HG03432 (cell line): ENCODE measurements around the gene BABAM1.

Experiments
- ATAC-seq: cut with Tn5 transposase; IDR thresholded peaks from one replicate; pipeline ENCODE4 v1.9.1; 2021; ENCODE audit warnings: mild to moderate bottlenecking, moderate library complexity; ENCODE audit not compliant: unreplicated experiment

Gene BABAM1

DNA sequence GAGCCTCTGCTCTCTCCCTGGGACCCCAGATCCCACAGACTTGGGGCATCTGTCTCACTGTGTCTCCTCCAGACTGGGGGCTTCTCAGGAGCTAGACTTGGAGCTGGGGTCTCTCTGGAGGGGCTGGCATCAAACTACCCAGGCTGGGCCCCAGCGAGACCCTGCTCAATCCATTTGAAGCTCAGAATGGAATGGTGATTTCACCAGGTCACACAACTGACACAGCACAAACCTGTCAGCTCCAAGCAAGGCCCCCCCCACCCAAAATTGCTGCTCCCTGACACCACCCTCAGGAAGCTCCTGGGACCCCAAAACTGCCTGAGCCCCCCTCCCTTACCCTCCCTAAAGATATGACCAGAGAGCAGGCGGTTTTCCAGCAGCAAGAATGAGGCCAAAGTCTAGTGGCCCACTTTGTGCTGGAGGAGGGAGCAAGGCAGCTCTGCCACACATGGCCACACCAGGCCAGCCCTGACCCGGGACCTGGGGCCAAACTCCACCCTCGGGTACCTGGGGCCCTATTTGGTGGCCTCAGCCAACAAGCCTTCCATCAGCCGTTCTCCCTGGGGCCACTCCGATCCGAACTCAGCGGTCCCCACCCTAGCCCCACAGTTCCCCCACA, 23.9 kb upstream of the BABAM1 start:
- no peak for ATAC-seq

DNA sequence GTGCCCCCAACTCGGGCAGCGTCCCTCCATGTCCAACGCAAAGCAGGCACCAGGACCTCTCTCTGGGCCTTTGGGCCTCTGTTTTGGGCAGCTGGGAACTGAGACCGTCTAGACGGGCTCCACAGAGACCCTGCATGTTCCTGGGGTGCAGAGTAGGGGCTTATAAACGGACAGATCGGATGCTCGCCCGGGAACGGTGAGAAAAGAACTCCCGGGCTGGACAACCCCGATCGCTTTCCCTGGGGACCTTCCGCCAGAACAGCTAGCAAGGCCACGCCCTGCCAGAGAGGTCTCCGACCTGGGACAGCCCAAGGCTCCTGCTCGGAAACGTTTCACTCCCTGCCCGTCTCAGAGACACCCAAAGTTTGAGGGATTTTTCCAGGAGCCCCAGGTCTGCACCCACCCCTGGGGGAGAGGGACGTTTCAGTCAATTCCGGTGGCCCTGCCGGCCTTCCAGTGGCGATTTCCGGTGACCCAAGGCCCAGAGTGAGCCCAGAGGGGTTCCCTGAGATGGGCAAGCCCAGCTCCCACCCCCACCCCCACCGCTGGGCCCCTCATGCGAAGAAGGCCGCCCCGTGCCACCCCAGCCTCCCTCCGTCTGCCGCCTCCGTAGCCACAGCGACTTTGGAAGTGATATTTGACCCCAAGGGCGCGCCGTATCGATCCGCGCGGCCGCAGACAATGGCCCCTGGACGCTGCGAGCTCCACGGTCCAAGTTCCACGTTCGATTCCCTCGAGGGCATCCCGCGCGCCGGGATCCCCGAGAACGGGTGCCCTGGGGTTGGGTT, 23.2 kb upstream of the BABAM1 start:
- ATAC-seq = no peak

DNA sequence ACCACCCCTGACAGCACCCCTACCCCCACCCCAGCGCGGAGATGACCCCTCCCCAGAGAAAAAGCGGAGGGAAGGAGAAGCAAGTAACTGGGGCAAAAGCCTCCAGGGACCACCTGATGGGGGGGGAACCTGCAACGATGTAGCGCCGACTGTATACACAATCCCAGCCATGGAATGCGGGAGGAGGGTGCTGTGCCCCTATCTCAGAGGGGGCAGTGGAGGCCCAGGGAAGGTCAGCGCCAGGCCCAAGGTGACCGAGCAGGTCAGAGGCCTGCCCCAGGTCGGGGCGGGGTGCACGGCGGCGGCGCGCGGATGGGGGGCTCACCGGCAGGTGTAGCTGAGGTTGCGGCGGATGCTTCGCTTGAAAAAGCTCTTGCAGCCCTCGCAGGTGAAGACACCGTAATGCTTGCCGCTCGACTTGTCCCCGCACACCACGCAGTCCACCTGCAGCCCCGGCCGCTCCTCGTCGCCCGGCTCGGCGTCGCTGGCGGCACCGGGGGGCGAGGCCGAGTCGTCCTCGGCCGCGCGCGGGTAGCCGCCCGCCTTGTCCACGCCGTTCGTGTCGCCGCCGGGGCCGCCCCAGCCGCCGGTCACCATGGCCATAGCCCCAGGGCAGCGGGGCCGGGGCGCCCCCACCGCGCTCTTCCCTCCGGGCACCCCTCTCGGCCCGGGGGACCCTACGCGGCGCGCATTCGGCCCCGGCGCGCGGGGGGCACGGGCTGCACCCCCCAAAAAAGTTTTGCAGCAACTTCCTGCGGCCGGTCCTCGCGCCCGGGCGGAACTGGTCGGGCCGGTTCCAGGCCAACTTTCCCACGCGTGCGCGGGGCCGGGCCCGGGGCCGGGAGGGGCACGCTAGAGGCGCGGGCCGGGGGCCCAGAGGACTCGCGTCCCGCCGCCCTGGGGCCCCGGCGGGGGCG, 22.4 kb upstream of the BABAM1 start:
- peak; percentile 18 for ATAC-seq

DNA sequence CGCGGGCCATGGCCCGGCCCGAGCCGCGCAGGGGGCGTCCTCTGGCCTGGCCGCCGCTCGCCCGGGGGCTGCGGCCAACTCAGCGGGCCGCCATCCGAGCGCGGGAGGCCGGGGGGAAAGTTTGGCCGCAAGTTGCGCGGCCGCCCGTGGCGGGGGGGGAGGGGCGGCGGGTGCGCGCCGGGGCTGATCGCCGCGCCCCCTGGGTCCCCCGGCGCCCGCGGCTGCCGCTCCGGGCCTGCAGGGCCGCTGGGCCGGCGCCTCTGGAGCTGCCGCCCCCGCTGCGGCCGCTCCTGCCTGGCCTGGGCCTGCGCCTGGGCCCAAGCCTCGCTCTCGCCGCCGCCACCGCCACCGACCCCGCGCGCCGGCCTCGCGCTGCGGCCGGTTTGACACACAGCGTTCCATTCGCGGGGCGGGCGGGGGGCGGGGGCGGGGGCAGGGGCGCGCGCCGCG, 21.7 kb upstream of the BABAM1 start, which contains the start of gene NR2F6:
Gene NR2F6 (minus strand): TSS at position 385 of the 450 bp plus-strand sequence. CDS start 699 bp downstream, outside the sequence.
- ATAC-seq = no peak

DNA sequence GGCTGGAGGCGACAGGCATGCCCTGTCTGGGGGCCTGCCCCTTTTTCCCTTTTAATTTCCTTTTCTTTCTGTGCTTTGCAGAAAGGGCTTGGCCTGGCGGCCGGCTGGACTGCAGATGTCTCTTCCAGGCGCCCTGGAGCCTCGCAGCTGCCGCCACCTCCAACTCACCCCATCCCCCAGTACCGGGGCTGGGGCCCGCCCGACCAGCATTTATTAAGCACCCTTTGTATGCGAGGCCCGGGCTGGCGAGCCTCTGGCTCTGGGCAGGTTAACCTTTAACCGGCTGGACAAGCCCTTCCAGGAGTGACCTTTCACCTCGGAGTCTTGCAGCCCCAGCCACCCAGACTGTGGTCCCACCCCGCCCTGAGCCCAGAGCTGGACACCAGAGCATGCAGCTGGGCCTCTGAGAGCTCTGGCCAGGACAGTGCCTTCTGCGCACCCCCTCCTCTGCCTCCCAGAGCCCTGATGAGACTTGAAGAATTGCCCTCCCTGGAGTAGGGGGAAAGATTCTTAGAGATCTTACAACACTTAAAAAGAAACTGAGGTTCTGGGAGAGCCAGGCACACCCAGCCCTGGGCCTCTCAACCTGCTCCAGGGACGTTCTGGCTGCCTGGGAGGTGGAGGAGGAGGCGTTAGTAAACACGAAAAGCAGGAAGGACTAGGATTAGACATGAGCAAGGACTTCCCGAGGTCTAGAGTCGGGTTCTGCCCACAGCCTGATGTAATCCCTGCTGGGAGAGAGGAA, 20.4 kb upstream of the BABAM1 start:
- no peak for ATAC-seq

DNA sequence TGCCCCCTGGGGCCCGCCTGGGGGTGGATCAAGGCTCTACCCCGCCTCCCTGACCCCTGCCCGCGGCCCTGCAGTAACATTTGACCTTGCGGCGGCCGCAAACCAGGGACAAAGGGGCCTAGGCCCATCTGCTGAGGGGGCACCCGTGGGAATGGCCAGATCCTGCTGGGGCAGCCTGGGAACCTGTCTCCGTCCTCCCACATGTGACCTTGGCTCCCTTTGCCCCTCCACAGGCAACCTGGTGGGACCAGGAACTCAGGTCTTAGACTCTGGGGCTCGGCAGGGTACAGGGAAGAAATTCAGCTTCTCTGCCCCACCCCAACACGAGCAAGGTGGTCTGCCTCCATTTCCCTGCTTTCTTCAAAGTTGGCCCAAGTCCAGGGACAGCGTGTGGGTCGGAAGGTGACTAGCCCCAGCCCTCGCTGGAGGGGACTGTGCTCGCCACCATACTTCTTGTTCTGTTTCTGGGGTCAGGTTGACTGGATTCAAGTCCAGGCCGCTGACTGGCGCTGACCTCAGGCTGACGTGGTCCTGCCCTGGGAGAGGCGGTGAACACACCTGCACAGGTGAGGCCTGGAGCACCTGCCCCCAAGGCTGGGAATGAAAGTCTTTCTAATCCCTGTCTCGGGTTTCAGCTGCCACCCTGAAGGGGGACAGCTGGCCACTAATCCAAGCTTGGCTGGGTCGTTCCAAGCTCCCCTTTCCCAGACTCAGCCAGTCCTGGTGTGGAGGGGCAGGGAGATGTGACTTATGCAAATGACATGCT, 19.0 kb upstream of the BABAM1 start:
- ATAC-seq = no peak

DNA sequence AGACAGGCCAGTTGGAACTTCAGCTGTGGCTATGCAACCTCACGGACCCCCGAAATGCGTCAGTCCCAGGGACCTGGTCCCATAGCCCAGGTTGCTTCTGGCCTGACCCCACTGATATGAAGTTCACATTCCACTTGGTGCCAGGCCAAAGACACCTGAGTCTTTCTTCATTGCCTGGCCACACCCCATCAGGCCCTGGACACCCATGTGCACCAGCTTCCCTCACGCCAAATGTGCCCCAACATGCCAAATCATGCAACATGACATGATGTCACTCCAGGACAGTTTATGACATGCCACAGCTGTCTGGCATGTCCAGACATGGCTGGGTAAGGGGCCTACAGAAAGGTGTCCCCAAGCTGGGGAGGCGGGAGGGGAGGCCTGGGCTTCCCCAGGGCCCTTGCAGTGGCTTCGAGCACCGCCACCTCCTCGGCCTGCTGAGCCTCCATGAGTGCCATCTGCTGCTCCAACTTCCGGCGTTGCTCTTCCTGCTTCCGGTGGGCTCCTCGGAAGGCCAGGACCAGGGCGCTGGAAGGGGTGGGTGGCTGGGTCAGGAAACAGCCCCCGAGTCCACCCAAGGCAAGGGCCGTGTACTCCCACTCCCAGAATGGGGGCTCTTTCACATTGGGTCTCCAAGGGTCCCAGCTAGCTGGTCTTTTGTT, 17.2 kb upstream of the BABAM1 start:
- no peak for ATAC-seq

DNA sequence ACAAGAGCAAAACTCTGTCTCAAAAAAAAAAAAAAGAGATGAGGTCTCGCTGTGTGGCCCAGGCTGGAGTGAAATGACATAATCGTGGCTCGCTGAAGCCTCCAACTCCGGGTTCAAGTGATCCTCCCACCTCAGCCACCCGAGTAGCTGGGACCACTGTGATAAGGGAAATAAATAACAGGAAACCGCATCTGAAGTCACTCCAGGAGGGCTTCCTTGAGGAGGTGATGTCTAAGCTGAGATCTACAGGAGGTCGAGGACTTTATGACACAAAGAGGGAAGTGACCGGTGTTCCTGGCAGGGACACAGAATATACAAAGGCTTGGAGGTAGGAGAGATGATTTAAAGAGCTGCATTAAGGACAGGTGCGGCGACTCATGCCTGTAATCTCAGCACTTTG, 12.6 kb upstream of the BABAM1 start:
- no peak for ATAC-seq

DNA sequence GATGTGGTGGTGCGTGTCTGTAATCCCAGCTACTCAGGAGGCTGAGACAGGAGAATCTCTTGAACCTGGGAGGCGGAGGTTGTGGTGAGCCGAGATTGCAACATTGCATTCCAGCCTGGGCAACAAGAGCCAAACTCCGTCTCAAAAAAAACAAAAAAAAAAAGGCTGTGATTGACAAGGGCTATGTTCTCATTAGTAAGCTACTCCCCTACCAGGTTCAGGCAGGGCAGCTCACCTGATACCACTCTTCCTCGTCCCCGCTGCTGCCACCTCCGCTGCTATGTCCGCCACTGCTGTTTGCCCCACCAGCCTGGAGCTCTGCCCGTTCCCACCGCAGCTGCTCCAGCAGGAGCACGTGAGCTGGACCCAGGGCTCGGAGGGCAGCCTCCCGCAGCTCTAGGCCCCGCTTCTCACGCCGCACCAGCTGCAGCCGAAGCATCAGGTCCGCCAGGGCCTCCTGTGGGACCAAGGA, 12.1 kb upstream of the BABAM1 start:
- ATAC-seq = no peak

DNA sequence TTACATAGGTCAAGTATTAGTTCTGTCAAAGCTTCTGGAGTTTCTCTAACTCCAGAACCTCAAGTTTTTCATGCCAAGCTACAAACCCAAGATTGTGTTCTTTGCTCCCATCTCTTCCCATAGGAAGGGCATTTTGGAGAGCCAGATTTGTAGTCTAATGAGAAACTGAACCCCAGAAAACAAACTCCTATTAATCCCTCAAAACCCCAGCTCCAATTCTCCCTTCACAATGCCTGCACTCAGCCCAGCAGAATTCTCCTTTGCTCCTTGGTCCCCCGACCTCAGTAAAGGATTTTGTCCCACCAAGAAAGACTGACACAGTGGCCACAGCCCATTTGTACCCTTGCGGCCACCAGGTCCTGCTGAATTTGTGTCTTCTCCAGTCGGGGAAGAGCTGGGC, 11.1 kb upstream of the BABAM1 start:
- ATAC-seq = no peak

DNA sequence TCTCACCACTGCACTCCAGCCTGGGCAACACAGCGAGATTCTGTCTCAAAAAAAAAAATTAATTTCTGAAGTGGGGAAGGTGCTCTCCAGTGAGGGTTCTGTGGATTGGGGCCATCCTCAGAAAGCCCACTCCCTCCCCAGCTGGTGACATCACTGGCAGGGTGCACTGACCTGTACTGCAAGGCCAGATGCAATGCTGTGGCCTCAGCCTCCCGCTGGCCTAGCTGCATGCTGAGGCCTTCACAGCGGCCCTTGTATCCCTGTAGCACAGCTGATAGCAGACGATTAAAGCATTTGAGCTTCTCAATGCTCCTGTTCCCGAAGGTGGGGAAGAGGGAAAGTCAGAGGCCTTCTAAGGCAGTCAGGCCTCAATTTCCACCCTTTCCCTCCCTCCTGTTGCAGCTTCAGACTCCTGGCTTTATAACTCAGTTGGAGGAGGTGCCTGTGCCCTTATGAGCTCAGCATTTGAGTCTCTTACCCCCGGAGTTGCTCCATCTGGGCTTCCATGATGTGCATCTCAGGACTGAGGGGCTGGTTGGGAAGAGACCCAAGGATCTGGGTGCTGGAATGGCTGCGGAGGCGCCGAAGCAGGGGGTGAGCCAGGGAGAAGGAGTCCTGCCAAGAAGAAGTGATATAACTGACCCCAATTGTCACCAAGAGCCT, 8.0 kb upstream of the BABAM1 start:
- no peak for ATAC-seq

DNA sequence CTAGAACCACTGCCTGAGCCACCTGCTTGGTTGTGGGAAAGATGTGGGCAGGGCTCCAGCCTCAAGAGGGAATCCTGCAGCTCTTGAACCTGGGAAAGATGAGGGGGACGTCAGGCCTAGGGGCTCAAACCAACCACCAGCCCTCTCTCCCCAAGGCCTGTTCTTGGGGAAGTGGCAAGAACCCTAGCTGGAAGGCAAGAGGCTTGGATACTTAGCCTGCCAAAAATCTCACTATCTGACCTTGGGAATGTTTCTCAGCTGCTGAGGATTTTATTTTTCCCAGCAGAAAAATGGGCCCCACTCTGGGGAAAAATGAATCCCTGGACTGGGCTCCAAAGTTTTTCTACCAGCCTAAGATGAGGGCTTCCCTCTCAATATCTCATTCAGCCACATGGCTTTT, 7.3 kb upstream of the BABAM1 start:
- no peak for ATAC-seq

DNA sequence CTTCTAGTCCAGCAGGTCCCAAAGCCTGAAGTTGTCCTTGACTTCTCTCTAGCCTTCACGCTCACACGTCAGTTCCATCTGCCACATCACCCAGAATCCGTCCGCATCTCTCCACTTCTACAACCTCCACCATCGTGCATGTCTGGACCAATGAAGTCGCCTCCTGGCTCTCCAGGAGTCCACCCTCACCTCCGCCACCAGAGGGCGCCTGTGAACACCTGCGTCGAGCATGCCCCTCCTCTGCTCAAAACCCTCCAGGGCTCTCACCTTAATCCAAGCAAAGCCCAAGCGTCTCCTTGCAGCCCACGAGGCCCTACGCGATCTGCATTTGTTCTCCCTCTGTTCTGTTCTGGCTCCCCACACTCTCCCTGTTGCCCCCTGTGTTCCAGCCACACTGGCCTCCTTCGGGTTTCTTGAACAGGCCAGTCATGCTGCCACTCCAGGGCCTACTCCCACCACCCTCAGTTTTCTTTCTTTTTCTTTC, 6.4 kb upstream of the BABAM1 start:
- ATAC-seq = peak; percentile 78

DNA sequence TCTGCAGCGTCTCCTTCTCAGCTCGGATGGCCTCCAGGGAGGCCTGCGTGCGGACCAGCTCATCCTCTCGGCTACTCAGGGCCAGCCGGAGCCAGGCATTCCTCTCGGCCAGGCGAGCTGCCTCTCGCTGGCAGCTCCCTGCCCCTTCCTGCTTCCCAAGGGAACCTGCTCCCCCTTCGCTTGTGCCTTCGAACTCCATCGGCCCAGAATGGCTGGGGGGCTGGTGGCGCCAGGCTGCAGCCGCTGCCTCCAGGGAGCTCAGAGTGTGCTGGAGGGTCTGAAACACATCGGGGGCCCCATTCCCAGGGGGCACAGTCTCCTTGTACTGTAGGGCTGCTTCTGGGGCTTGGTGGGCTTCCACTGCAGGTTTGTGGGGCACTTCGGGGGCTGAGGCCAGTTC, 4.7 kb upstream of the BABAM1 start:
- no peak for ATAC-seq

DNA sequence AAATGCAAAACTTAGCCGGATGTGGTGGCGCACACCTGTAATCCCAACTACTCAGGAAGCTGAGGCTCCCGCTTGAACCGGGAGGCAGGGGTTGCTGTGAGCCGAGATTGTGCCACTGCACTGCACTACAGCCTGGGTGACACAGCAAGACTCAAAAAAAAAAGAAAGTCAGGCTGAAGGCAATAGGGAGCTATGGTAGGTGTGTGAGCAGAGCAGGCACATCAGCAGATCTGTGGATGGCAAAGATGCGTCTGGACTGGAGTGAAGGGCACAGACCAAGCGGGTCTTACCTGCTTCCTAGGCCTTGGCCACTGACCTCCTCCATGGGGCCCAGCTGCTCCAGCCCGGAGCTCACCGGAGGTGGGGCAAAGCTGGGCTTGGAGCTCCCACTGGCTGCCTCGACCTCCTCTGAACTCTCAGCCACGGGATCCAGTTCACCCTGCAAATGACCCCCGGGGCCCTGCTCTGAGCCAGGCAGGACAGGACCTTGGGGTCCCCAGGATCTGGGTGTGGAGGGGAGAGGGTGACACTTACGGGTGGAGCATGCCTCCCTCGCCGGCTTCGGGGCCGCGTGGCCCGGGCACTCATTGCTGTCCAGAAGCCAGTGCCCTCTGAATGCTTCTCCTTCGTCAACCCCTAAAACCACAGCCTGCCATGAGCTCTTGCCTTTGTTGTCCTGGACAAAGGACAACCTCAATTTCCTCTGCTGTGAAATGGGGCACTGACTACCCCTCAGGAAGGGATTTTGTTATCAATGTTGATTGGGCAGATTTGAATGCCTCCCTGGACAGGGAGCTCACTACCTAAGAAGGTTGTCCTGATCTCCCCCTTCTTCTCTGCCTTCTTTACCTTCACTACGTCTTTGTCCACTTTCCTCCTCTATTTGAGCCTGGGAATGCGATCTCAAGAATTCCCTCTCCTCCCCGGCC, 3.3 kb upstream of the BABAM1 start:
- no peak for ATAC-seq

DNA sequence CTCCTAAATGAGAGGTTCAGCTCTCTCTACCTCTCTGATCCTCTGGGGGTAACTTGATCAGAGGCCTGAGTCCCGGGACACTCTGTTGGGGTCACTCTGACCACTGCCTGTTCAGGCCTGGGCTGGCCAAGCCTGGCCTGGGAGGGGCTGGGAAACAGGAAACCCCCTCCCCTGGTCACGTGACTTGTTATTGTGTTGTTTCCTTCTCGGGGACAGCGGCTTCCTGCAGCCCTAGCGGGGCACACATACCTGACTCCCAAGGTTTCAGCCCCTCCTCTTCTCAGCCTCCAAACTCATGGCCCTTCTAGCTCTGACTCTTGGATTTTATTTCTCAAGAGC, 2.6 kb upstream of the BABAM1 start, which contains the start of gene USHBP1:
Gene USHBP1 (minus strand): TSS at position 105 of the 339 bp plus-strand sequence. CDS start 446 bp downstream, outside the sequence.
- ATAC-seq = no peak

DNA sequence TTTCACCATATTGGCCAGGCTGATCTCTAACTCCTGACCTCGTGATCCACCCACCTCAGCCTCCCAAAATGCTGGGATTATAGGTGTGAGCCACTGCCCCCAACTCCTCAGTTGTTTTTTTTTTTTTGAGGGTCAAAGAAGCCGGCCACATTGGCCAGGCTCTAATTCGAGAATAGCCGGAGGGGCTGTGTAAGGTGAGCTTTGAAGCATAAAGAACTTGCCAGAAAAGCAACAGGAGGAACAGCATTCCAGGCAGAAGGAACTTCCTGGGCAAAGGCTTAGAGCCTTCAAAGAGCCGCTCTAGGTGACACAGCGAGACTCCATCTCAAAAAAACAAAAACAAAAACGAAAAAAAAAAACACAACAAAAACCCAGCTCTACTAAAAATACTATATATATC, 1.2 kb upstream of the BABAM1 start:
- no peak for ATAC-seq

DNA sequence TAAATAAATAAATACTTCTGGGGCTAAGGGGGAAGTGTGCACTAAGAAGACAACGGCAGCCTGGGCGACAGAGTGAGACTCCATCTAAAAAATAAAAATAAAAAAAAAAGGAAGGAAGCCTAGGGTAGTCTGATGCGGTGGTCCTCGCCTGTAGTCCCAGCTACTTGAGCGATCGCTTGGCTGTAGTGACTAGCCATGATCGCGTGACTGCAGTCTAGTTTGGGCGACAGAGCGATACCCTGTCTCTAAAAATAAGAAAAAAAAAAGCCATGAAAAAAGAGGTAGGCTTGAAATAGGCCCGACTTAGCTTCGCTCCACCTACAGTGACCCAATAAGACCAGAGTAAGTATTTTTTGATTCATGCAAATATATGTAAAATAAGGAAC, 661 bp upstream of the BABAM1 start:
- ATAC-seq = no peak
